NB4 (cell line): ENCODE measurements around the gene NSUN4.

Experiments
- CTCF ChIP-seq: IDR thresholded peaks from one replicate; pipeline ENCODE4 v1.5.1; 2012; ENCODE audit warnings: low read depth, low read length
- MAX ChIP-seq: IDR thresholded peaks from 2 replicates; pipeline ENCODE4 v1.6.1; 2011; ENCODE audit warnings: low read depth, low read length
- POLR2A ChIP-seq: IDR thresholded peaks from 2 replicates; pipeline ENCODE4 v1.6.1; 2011; ENCODE audit warnings: mild to moderate bottlenecking; ENCODE audit not compliant: insufficient read length; ENCODE audit errors: extremely low read depth

GRCh38 chr1:46399307-46399706 lies 58.7 kb downstream of the NSUN4 start:
- no peak for TF ChIP-seq POLR2A
- TF ChIP-seq CTCF = no peak
- 0 out of 2 replicates have a peak, but pooled peaks have one; percentile 11 for TF ChIP-seq MAX
